K562 (cell line): Measurements from ENCODE around the gene ECSIT. TPM values are rescaled to one million over a fixed set of nuclear protein-coding genes. Genes with fewer than 3 reads are reported as not detected.

ENCODE experiments used
- EP300 ChIP-seq: IDR thresholded peaks from 2 replicates; pipeline ENCODE4 v1.6.1; 2012; ENCODE audit warnings: low read length, improper control_type of control experiment
- ETS2 ChIP-seq: IDR thresholded peaks from 2 replicates; pipeline ENCODE4 v1.6.1; 2016; ENCODE audit warnings: borderline replicate concordance, missing genetic modification characterization, mild to moderate bottlenecking, moderate library complexity, missing compliant biosample characterization; ENCODE audit not compliant: poor library complexity, severe bottlenecking
- FOXM1 ChIP-seq, 2 experiments: fragments of 450-650 bp in 1 of 2; sonication (generic) in 1 of 2; formaldehyde crosslinking in 1 of 2; IDR thresholded peaks; 2 replicates each; pipeline versions ENCODE4 v1.6.1 to v1.9.0; 2017 to 2022; ENCODE audit warnings: low read depth in 2 of 2, mild to moderate bottlenecking in 2 of 2, missing genetic modification reagents in 1 of 2, moderate library complexity in 1 of 2
- FOXP1 ChIP-seq: sonication (generic); formaldehyde crosslinking; IDR thresholded peaks from 2 replicates; pipeline ENCODE4 v1.8.0; 2022; ENCODE audit warnings: mild to moderate bottlenecking, missing genetic modification reagents
- FUS ChIP-seq: fragments of 200-400 bp; formaldehyde crosslinking; optimal IDR thresholded peaks from 2 replicates; pipeline ENCODE3; 2017; ENCODE audit warnings: low read depth, low read length
- GTF2F1 ChIP-seq: IDR thresholded peaks from 2 replicates; pipeline ENCODE4 v1.6.1; 2011; ENCODE audit warnings: low read depth, low read length, improper control_type of control experiment
- HCFC1 ChIP-seq: IDR thresholded peaks from 2 replicates; pipeline ENCODE4 v1.6.1; 2012; ENCODE audit warnings: low read depth, low read length, improper control_type of control experiment
- MAFG ChIP-seq: fragments of 450-650 bp; conservative IDR thresholded peaks from 2 replicates; pipeline ENCODE4 v1.6.1; 2016; ENCODE audit warnings: missing genetic modification characterization, missing compliant biosample characterization
- MBD2 ChIP-seq: sonication (generic); IDR thresholded peaks from 2 replicates; pipeline ENCODE4 v1.6.1; 2016; ENCODE audit warnings: low read depth, borderline replicate concordance
- NELFE ChIP-seq: IDR thresholded peaks from 2 replicates; pipeline ENCODE4 v1.6.1; 2011; ENCODE audit warnings: mild to moderate bottlenecking; ENCODE audit not compliant: insufficient read depth, insufficient read length
- NR3C1 ChIP-seq: sonication (generic); formaldehyde crosslinking; IDR thresholded peaks from 2 replicates; pipeline ENCODE4 v1.8.1; 2022; ENCODE audit warnings: missing genetic modification reagents
- RBM25 ChIP-seq: fragments of 200-400 bp; formaldehyde crosslinking; IDR thresholded peaks from 2 replicates; pipeline ENCODE4 v1.6.1; 2018; ENCODE audit warnings: low read length, low read depth, moderate library complexity; ENCODE audit not compliant: severe bottlenecking
- XRCC4 ChIP-seq: IDR thresholded peaks from one replicate; pipeline ENCODE4 v1.6.1; 2011; ENCODE audit not compliant: insufficient read depth, insufficient read length; ENCODE audit errors: extremely low read depth
- YY1 ChIP-seq, 3 experiments: IDR thresholded peaks; 2 replicates each; pipeline ENCODE4 v1.6.1; 2011; ENCODE audit warnings: low read length in 2 of 3, mild to moderate bottlenecking in 2 of 3, moderate library complexity in 2 of 3, borderline replicate concordance in 1 of 3, control low read depth in 1 of 3, low read depth in 1 of 3; ENCODE audit not compliant: insufficient read depth in 3 of 3, insufficient replicate concordance in 2 of 3, control insufficient read depth in 1 of 3, insufficient read length in 1 of 3; ENCODE audit errors: extremely low read depth in 1 of 3
- ZNF436 ChIP-seq: fragments of 250-450, 450-650 bp; sonication (Bioruptor Pico); formaldehyde crosslinking; IDR thresholded peaks from 2 replicates; pipeline ENCODE4 v1.7.0; 2020; ENCODE audit warnings: mild to moderate bottlenecking
- ZNF778 ChIP-seq: fragments of 450-650 bp; formaldehyde crosslinking; IDR thresholded peaks from 2 replicates; pipeline ENCODE4 v1.4.0; 2020; ENCODE audit warnings: mild to moderate bottlenecking, moderate library complexity
- polyA plus RNA-seq, 8 experiments: library from polyadenylated mRNA; depleted of rRNA in 4 of 8; stranded (reverse) in 5 of 8; unstranded in 3 of 8; fragments of >200 nt; fragmentation: Nextera tagmentation in 2 of 8; fragmentation: Illumina TruSeq in 1 of 8; extraction: Ambion mirVana in 2 of 8; extraction: Trizol in 1 of 8; gene quantifications; 2 replicates each; pipeline versions ENCODE4 v1.2.1 to v1.2.3, GENCODE V29; 2011 to 2014; ENCODE audit warnings: inconsistent platforms in 1 of 8, missing spikeins in 1 of 8
- total RNA-seq, 7 experiments: library from RNA; depleted of rRNA in 6 of 7; stranded (reverse); fragments of >200 nt in 6 of 7; fragmentation: Illumina TruSeq in 2 of 7; extraction: Trizol in 2 of 7; gene quantifications; 2 replicates each; pipeline versions ENCODE4 v1.2.1 to v1.2.3, GENCODE V29; 2011 to 2021; ENCODE audit warnings: low replicate concordance in 1 of 7
- TF ChIP-seq, protein P1 (sequence below): fragments of 450-650 bp; IDR thresholded peaks from one replicate; pipeline ENCODE4 v1.6.1; 2018; ENCODE audit warnings: mild to moderate bottlenecking, moderate library complexity; ENCODE audit not compliant: partially characterized antibody
- TF ChIP-seq, protein P2 (sequence below): fragments of 450-650 bp; IDR thresholded peaks from 2 replicates; pipeline ENCODE4 v1.7.1; 2018; ENCODE audit warnings: mild to moderate bottlenecking, low read depth; ENCODE audit not compliant: partially characterized antibody
- TF ChIP-seq, protein P3 (sequence below), 2 experiments: fragments of 450-650 bp in 1 of 2; sonication (generic) in 1 of 2; formaldehyde crosslinking in 1 of 2; IDR thresholded peaks in 1 of 2; conservative IDR thresholded peaks in 1 of 2; 2 replicates each; pipeline versions ENCODE4 v1.6.1 to v1.8.1; 2016 to 2023; ENCODE audit warnings: mild to moderate bottlenecking in 2 of 2, moderate library complexity in 2 of 2, inconsistent platforms in 1 of 2, missing genetic modification reagents in 1 of 2
- TF ChIP-seq, protein P4 (sequence below): sonication (generic); formaldehyde crosslinking; IDR thresholded peaks from 2 replicates; pipeline ENCODE4 v1.8.0; 2022; ENCODE audit warnings: missing genetic modification reagents, mild to moderate bottlenecking, borderline replicate concordance

The ECSIT gene
- total and polyA plus RNA-seq, 9 of the 15 experiments (the other 6 are each of a cell fraction or from before 2014, with no cell fraction given): 1.1 to 82.5 (median 43.9) TPM

DNA sequence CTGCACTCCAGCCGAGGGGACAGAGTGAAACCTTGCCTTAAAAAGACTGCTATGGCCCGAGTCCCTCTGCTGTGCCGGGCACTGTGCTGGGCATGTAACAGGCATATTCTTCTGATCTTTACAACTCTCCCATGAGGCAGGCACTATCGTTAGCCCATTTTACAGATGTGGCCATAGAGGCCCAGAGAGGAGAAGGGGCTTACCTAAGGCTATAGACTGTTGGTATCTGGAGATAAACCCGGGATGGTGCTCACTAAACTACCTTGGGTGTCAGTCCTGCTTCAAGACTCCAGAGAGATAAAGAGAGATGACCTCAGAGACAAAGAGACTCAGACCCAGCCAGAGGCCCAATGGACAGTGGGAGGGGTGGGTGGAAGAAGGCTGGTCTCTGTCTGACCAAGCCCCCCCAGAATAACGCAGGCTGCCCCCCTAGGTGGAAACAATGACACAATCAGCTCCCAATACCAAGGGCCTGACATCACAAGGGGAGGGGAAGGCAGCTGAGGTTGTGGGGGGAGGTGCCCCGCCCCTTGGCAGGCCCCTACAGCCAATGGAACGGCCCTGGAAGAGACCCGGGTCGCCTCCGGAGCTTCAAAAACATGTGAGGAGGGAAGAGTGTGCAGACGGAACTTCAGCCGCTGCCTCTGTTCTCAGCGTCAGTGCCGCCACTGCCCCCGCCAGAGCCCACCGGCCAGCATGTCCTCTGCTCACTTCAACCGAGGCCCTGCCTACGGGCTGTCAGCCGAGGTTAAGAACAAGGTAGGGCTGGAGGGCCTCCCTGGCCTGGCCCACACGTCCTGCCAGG lies 9.5 kb upstream of the ECSIT start, which contains the start of gene CNN1 (continued):
- TF ChIP-seq, protein P1, sequence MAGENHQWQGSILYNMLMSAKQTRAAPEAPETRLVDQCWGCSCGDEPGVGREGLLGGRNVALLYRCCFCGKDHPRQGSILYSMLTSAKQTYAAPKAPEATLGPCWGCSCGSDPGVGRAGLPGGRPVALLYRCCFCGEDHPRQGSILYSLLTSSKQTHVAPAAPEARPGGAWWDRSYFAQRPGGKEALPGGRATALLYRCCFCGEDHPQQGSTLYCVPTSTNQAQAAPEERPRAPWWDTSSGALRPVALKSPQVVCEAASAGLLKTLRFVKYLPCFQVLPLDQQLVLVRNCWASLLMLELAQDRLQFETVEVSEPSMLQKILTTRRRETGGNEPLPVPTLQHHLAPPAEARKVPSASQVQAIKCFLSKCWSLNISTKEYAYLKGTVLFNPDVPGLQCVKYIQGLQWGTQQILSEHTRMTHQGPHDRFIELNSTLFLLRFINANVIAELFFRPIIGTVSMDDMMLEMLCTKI: no peak
- TF ChIP-seq FUS (no peak), NELFE (no peak), RBM25 (peak; percentile 99), EP300 (no peak), ZNF778 (CRISPR knock-in tag) (no peak), HCFC1 (no peak), NR3C1 (no peak), MBD2 (0 out of 2 replicates have a peak, but pooled peaks have one; percentile 12), XRCC4 (no peak), ZNF436 (CRISPR knock-in tag) (no peak), FOXM1 (IDR thresholded peaks at IDR 0.05; ENCODE audit: low read depth) (no peak), FOXM1 (CRISPR knock-in tag; IDR thresholded peaks at IDR 0.05; ENCODE audit: low read depth) (no peak), YY1 (IDR thresholded peaks at IDR 0.05; ENCODE audit: borderline replicate concordance in 1 of 3, control insufficient read depth in 1 of 3, extremely low read depth in 1 of 3, insufficient read depth in 3 of 3, insufficient read length in 1 of 3, insufficient replicate concordance in 2 of 3, low read depth in 1 of 3, low read length in 2 of 3) (no peak), FOXP1 (CRISPR knock-in tag) (no peak), ETS2 (no peak), GTF2F1 (no peak), MAFG (tag) (no peak)
- TF ChIP-seq, protein P2, sequence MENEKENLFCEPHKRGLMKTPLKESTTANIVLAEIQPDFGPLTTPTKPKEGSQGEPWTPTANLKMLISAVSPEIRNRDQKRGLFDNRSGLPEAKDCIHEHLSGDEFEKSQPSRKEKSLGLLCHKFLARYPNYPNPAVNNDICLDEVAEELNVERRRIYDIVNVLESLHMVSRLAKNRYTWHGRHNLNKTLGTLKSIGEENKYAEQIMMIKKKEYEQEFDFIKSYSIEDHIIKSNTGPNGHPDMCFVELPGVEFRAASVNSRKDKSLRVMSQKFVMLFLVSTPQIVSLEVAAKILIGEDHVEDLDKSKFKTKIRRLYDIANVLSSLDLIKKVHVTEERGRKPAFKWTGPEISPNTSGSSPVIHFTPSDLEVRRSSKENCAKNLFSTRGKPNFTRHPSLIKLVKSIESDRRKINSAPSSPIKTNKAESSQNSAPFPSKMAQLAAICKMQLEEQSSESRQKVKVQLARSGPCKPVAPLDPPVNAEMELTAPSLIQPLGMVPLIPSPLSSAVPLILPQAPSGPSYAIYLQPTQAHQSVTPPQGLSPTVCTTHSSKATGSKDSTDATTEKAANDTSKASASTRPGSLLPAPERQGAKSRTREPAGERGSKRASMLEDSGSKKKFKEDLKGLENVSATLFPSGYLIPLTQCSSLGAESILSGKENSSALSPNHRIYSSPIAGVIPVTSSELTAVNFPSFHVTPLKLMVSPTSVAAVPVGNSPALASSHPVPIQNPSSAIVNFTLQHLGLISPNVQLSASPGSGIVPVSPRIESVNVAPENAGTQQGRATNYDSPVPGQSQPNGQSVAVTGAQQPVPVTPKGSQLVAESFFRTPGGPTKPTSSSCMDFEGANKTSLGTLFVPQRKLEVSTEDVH: no peak
- TF ChIP-seq, protein P3, sequence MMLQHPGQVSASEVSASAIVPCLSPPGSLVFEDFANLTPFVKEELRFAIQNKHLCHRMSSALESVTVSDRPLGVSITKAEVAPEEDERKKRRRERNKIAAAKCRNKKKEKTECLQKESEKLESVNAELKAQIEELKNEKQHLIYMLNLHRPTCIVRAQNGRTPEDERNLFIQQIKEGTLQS (IDR thresholded peaks at IDR 0.05): peak; percentile 85
- TF ChIP-seq, protein P3 (CRISPR knock-in tag; conservative IDR thresholded peaks at IDR 0.05): no peak
- TF ChIP-seq, protein P4, sequence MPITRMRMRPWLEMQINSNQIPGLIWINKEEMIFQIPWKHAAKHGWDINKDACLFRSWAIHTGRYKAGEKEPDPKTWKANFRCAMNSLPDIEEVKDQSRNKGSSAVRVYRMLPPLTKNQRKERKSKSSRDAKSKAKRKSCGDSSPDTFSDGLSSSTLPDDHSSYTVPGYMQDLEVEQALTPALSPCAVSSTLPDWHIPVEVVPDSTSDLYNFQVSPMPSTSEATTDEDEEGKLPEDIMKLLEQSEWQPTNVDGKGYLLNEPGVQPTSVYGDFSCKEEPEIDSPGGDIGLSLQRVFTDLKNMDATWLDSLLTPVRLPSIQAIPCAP (CRISPR knock-in tag): no peak
